Vagina (tissue), 2 donors: ENCODE results near the gene MAGEB18.

Source experiments
- POLR2A ChIP-seq, 2 donors: fragments of 450-650 bp; IDR thresholded peaks; one replicate each; pipeline ENCODE4 v1.6.1; 2017; ENCODE audit warnings: antibody characterized with exemption in 2 of 2, mild to moderate bottlenecking in 2 of 2, moderate library complexity in 2 of 2
- TF ChIP-seq, protein P1 (sequence below), 3 experiments: fragments of 450-650 bp in 2 of 3; fragments of 200-600 bp in 1 of 3; sonication (generic) in 1 of 3; IDR thresholded peaks; one replicate each; pipeline ENCODE4 v1.5.1; 2017 to 2019; ENCODE audit warnings: antibody characterized with exemption in 3 of 3, mild to moderate bottlenecking in 2 of 3, moderate library complexity in 2 of 3

DNA sequence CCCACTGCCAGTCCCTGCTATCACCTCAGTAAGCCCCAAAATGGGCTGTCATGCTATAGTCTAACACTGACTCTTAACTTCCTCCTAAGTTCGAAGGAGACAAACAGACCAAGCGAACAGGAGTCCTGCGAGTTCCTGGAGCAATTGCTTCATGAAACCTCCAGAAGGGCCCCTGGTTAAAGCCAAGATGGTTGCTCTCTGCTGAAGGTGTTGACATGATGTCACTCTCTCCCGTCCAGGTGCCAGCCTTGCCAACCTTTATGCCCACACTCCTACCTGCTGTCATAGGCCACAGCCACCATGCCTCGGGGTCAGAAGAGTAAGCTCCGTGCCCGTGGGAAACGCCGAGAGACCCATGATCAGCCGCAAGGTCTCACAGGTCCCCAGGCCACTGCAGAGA is 22.2 kb downstream of the MAGEB18 start, which contains the start of gene MAGEB6B:
- TF ChIP-seq POLR2A (IDR thresholded peaks at IDR 0.05): no peak
- TF ChIP-seq, protein P1, sequence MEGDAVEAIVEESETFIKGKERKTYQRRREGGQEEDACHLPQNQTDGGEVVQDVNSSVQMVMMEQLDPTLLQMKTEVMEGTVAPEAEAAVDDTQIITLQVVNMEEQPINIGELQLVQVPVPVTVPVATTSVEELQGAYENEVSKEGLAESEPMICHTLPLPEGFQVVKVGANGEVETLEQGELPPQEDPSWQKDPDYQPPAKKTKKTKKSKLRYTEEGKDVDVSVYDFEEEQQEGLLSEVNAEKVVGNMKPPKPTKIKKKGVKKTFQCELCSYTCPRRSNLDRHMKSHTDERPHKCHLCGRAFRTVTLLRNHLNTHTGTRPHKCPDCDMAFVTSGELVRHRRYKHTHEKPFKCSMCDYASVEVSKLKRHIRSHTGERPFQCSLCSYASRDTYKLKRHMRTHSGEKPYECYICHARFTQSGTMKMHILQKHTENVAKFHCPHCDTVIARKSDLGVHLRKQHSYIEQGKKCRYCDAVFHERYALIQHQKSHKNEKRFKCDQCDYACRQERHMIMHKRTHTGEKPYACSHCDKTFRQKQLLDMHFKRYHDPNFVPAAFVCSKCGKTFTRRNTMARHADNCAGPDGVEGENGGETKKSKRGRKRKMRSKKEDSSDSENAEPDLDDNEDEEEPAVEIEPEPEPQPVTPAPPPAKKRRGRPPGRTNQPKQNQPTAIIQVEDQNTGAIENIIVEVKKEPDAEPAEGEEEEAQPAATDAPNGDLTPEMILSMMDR (IDR thresholded peaks at IDR 0.05): no peak
